ENCODE data around the gene CROCC2.

CROCC2 gene

GRCh38 chr2:240881913-240882312 is 24.2 kb upstream of the CROCC2 start:
- TF ChIP-seq GABPA (IDR thresholded peaks at IDR 0.05; ENCODE audit: low read depth) = no peak
- TF ChIP-seq SPI1 (IDR thresholded peaks at IDR 0.05; ENCODE audit: borderline replicate concordance, low read depth) = no peak
- no peak for TF ChIP-seq REST (IDR thresholded peaks at IDR 0.05; ENCODE audit: insufficient replicate concordance, low read depth)
- TF ChIP-seq, protein P1, sequence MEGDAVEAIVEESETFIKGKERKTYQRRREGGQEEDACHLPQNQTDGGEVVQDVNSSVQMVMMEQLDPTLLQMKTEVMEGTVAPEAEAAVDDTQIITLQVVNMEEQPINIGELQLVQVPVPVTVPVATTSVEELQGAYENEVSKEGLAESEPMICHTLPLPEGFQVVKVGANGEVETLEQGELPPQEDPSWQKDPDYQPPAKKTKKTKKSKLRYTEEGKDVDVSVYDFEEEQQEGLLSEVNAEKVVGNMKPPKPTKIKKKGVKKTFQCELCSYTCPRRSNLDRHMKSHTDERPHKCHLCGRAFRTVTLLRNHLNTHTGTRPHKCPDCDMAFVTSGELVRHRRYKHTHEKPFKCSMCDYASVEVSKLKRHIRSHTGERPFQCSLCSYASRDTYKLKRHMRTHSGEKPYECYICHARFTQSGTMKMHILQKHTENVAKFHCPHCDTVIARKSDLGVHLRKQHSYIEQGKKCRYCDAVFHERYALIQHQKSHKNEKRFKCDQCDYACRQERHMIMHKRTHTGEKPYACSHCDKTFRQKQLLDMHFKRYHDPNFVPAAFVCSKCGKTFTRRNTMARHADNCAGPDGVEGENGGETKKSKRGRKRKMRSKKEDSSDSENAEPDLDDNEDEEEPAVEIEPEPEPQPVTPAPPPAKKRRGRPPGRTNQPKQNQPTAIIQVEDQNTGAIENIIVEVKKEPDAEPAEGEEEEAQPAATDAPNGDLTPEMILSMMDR (IDR thresholded peaks at IDR 0.05; ENCODE audit: insufficient read depth, low read length) = no peak
- no peak for TF ChIP-seq POLR2AphosphoS5 (IDR thresholded peaks at IDR 0.05; ENCODE audit: low read depth)
- Histone ChIP-seq H3K27ac (replicated peaks) (no peak overlapping the region), H3K27me3 (ENCODE audit: insufficient read depth, poor library complexity, severe bottlenecking) (no peaks in the 10 kb centered on the region), H3K4me3 (replicated peaks; ENCODE audit: insufficient read depth, low read length) (no peak overlapping the region)
- DNase-seq (ENCODE audit: low read depth in 1 of 2, low spot score in 1 of 2) = no peak

- no peak for DNase-seq (ENCODE audit: low read depth in 1 of 2, low spot score in 1 of 2)
- H3K4me3 ChIP-seq (replicated peaks; ENCODE audit: insufficient read depth, low read length) = no peak overlapping the region
- H3K27me3 ChIP-seq (ENCODE audit: insufficient read depth, poor library complexity, severe bottlenecking) = no peaks in the 10 kb centered on the region
- no peak overlapping the region for H3K27ac ChIP-seq (replicated peaks)
- TF ChIP-seq, protein P1 (IDR thresholded peaks at IDR 0.05; ENCODE audit: insufficient read depth, low read length) = no peak
- TF ChIP-seq GABPA (IDR thresholded peaks at IDR 0.05; ENCODE audit: low read depth) (no peak), REST (IDR thresholded peaks at IDR 0.05; ENCODE audit: insufficient replicate concordance, low read depth) (no peak), POLR2AphosphoS5 (IDR thresholded peaks at IDR 0.05; ENCODE audit: low read depth) (no peak), SPI1 (IDR thresholded peaks at IDR 0.05; ENCODE audit: borderline replicate concordance, low read depth) (no peak)
These were observed 21.9 kb upstream of the CROCC2 start for GRCh38 chr2:240884221-240884620.

DNA sequence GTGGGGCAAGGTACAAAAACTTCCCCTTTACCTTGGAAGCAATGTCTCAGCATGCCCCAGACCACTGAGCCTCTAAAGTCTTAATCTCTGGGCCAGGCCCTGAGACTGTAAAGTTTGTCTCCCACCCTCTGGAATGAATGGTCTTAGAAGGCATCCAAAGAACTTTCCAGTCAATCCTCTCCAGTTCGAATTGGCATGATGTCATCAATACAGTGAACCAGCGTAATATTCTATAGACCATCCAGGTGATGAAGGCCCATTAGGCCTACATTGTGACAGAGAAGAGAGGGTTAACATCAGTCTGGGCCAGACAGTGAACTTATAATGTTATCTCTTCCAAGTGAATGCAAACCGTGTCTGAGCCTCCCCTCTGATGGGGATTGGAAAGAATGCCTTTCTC is 21.4 kb upstream of the CROCC2 start:
- TF ChIP-seq POLR2AphosphoS5 (IDR thresholded peaks at IDR 0.05; ENCODE audit: low read depth) = no peak
- H3K27me3 ChIP-seq (ENCODE audit: insufficient read depth, poor library complexity, severe bottlenecking) = no peaks in the 10 kb centered on the region
- no peak overlapping the region for H3K27ac ChIP-seq (replicated peaks)
- DNase-seq (ENCODE audit: low read depth in 1 of 2, low spot score in 1 of 2) = no peak
- no peak overlapping the region for H3K4me3 ChIP-seq (replicated peaks; ENCODE audit: insufficient read depth, low read length)

GRCh38 chr2:240885566-240885965 is 20.6 kb upstream of the CROCC2 start:
- H3K27me3 ChIP-seq (ENCODE audit: insufficient read depth, poor library complexity, severe bottlenecking) = no peaks in the 10 kb centered on the region
- TF ChIP-seq GABPA (IDR thresholded peaks at IDR 0.05; ENCODE audit: low read depth) (no peak), REST (IDR thresholded peaks at IDR 0.05; ENCODE audit: insufficient replicate concordance, low read depth) (no peak), SPI1 (IDR thresholded peaks at IDR 0.05; ENCODE audit: borderline replicate concordance, low read depth) (no peak), POLR2AphosphoS5 (IDR thresholded peaks at IDR 0.05; ENCODE audit: low read depth) (no peak)
- TF ChIP-seq, protein P1 (IDR thresholded peaks at IDR 0.05; ENCODE audit: insufficient read depth, low read length) = no peak
- no peak overlapping the region for H3K4me3 ChIP-seq (replicated peaks; ENCODE audit: insufficient read depth, low read length)
- peak overlapping the region; percentile 49 for H3K27ac ChIP-seq (replicated peaks)
- DNase-seq (ENCODE audit: low read depth in 1 of 2, low spot score in 1 of 2) = no peak

Measured in HL-60 (cell line).